A549 (cell line): Measurements from ENCODE around the gene SEMA5A. TPM values are rescaled to one million over a fixed set of nuclear protein-coding genes. Genes with fewer than 3 reads are reported as not detected.

Experiments used
- ATAC-seq, 2 experiments: fragments of 200-7000 bp in 1 of 2; fragments of >200 bp in 1 of 2; cut with Nextera tagmentation in 1 of 2; cut with Tn5 transposase in 1 of 2; 3 replicates each; pipeline versions ENCODE4 v1.8.0 to v1.9.1; 2018 to 2020; ENCODE audit warnings: mild to moderate bottlenecking in 1 of 2, moderate library complexity in 1 of 2
- CTCF ChIA-PET: fragments of 300-600 bp; sonication (Branson Sonifier 250); formaldehyde crosslinking; extraction: SDS; loops from one replicate; lab custom pipeline; 2021; ENCODE audit warnings: antibody characterized with exemption, inconsistent platforms; lab: Yijun Ruan, JAX
- POLR2A ChIA-PET: fragments of 350-600 bp; formaldehyde crosslinking; extraction: SDS; loops from one replicate; lab custom pipeline; 2021; ENCODE audit warnings: antibody characterized with exemption, inconsistent platforms; lab: Yijun Ruan, JAX
- DNase-seq, 2 experiments: peaks; one replicate each; pipeline versions ENCODE4 v3.0.0 to v3.0.0-alpha.2; 2011 to 2016; ENCODE audit warnings: low read depth in 1 of 2, low spot score in 1 of 2
- FAIRE-seq: peaks from 2 replicates; lab custom pipeline; 2011; peaks lifted over from hg19 to GRCh38; lab: Jason Lieb, UNC
- H3K27ac ChIP-seq, 2 experiments: fragments of >200 bp; sonication (Bioruptor Twin); formaldehyde crosslinking; 3 replicates each; pipeline ENCODE4 v1.5.1; 2016 to 2017
- H3K4me1 ChIP-seq: fragments of >200 bp; sonication (Bioruptor Twin); formaldehyde crosslinking; 3 replicates; pipeline ENCODE4 v1.6.1; 2016
- H3K4me2 ChIP-seq: fragments of >200 bp; sonication (Bioruptor Twin); formaldehyde crosslinking; 3 replicates; pipeline ENCODE4 v1.6.1; 2016
- H3K4me3 ChIP-seq: fragments of >200 bp; sonication (Bioruptor Twin); formaldehyde crosslinking; 3 replicates; pipeline ENCODE4 v1.5.1; 2016
- H3K9me3 ChIP-seq: fragments of >200 bp; sonication (Bioruptor Twin); formaldehyde crosslinking; 3 replicates; pipeline ENCODE4 v1.6.1; 2016
- CEBPB ChIP-seq, 2 experiments: fragments of >200 bp in 1 of 2; sonication (Bioruptor Twin) in 1 of 2; formaldehyde crosslinking in 1 of 2; IDR thresholded peaks; 2 replicates each; pipeline ENCODE4 v1.6.1; 2012 to 2016
- CHD2 ChIP-seq: fragments of 150-350 bp; IDR thresholded peaks from 2 replicates; pipeline ENCODE4 v1.6.1; 2014; ENCODE audit warnings: low read length; ENCODE audit not compliant: partially characterized antibody
- CHD4 ChIP-seq: fragments of 200-600 bp; sonication (generic); IDR thresholded peaks from 2 replicates; pipeline ENCODE4 v1.6.1; 2016; ENCODE audit warnings: antibody characterized with exemption, mild to moderate bottlenecking, borderline replicate concordance
- EHF ChIP-seq: fragments of 250-450 bp; sonication (Bioruptor Pico); IDR thresholded peaks from 2 replicates; pipeline ENCODE4 v1.5.0; 2020; ENCODE audit warnings: mild to moderate bottlenecking
- FOSB ChIP-seq: fragments of 250-450 bp; sonication (Bioruptor Pico); IDR thresholded peaks from 2 replicates; pipeline ENCODE4 v1.5.0; 2020; ENCODE audit warnings: mild to moderate bottlenecking, moderate library complexity
- FOSL2 ChIP-seq, 2 experiments: fragments of 450-650 bp in 1 of 2; fragments of >200 bp in 1 of 2; sonication (Bioruptor Twin) in 1 of 2; formaldehyde crosslinking; IDR thresholded peaks; 2 replicates each; pipeline versions ENCODE4 v1.5.0 to v1.6.1; 2016 to 2020; ENCODE audit warnings: mild to moderate bottlenecking in 1 of 2, moderate library complexity in 1 of 2
- GATA3 ChIP-seq: IDR thresholded peaks from 2 replicates; pipeline ENCODE4 v1.6.1; 2012; ENCODE audit warnings: borderline replicate concordance
- HDAC2 ChIP-seq: fragments of 200-600 bp; sonication (generic); IDR thresholded peaks from 2 replicates; pipeline ENCODE4 v1.6.1; 2016
- HEYL ChIP-seq: fragments of 250-450 bp; sonication (Bioruptor Pico); IDR thresholded peaks from 2 replicates; pipeline ENCODE4 v1.8.0; 2021; ENCODE audit warnings: mild to moderate bottlenecking, moderate library complexity
- HOXB13 ChIP-seq: fragments of 250-450 bp; sonication (Bioruptor Pico); IDR thresholded peaks from 2 replicates; pipeline ENCODE4 v1.5.0; 2020; ENCODE audit warnings: low read depth, mild to moderate bottlenecking, moderate library complexity
- JUN ChIP-seq, 2 experiments: fragments of >200 bp; sonication (Bioruptor Twin); formaldehyde crosslinking; IDR thresholded peaks; 2 replicates in 1 of 2; 3 replicates in 1 of 2; pipeline ENCODE4 v1.6.1; 2016 to 2017
- JUNB ChIP-seq: fragments of >200 bp; sonication (Bioruptor Twin); formaldehyde crosslinking; IDR thresholded peaks from 2 replicates; pipeline ENCODE4 v1.6.1; 2016
- MAFK ChIP-seq: fragments of 450-650 bp; IDR thresholded peaks from 2 replicates; pipeline ENCODE4 v1.6.1; 2014; ENCODE audit not compliant: partially characterized antibody
- RARB ChIP-seq: fragments of 250-450 bp; sonication (Bioruptor Pico); IDR thresholded peaks from 2 replicates; pipeline ENCODE4 v1.8.0; 2021; ENCODE audit warnings: mild to moderate bottlenecking, moderate library complexity
- RNF2 ChIP-seq: fragments of 200-600 bp; sonication (generic); IDR thresholded peaks from 2 replicates; pipeline ENCODE4 v1.6.1; 2016; ENCODE audit warnings: low read depth, mild to moderate bottlenecking, antibody characterized with exemption, moderate library complexity, borderline replicate concordance
- SMC3 ChIP-seq: fragments of >200 bp; sonication (Bioruptor Twin); formaldehyde crosslinking; IDR thresholded peaks from 3 replicates; pipeline ENCODE4 v1.6.1; 2018; ENCODE audit warnings: inconsistent platforms
- ZC3H11A ChIP-seq: fragments of 450-650 bp; IDR thresholded peaks from 2 replicates; pipeline ENCODE4 v1.6.1; 2014; ENCODE audit warnings: antibody characterized with exemption, mild to moderate bottlenecking
- ZSCAN20 ChIP-seq: fragments of 250-450 bp; sonication (Bioruptor Pico); IDR thresholded peaks from 2 replicates; pipeline ENCODE4 v1.8.0; 2022; ENCODE audit warnings: mild to moderate bottlenecking, moderate library complexity
- WGBS: methylation state at CpG from one replicate; pipeline ENCODE4 v1.1.6; 2017; ENCODE audit errors: missing lambda C conversion rate; 5-methylcytosine and 5-hydroxymethylcytosine counted together
- polyA plus RNA-seq, 4 experiments: library from polyadenylated mRNA; depleted of rRNA in 3 of 4; stranded (reverse); fragments of >200 nt; fragmentation: RNase III in 1 of 4; extraction: RNeasy Plus Mini Kit Qiagen cat#74134 plus additional on column Dnase treatment in 1 of 4; gene quantifications; 2 replicates in 3 of 4; 3 replicates in 1 of 4; pipeline ENCODE4 v1.2.3, GENCODE V29; 2011 to 2017
- TF ChIP-seq, protein P1 (sequence below): IDR thresholded peaks from 2 replicates; pipeline ENCODE4 v1.6.1; 2012; ENCODE audit warnings: low read depth, borderline replicate concordance
- TF ChIP-seq, protein P2 (sequence below): fragments of 250-450 bp; sonication (Bioruptor Pico); IDR thresholded peaks from 2 replicates; pipeline ENCODE4 v1.5.0; 2020; ENCODE audit warnings: low read depth, mild to moderate bottlenecking, moderate library complexity
- TF ChIP-seq, protein P3 (sequence below): IDR thresholded peaks from 2 replicates; pipeline ENCODE4 v1.6.1; 2012
- TF ChIP-seq, protein P4 (sequence below): fragments of 200-600 bp; sonication (generic); IDR thresholded peaks from 2 replicates; pipeline ENCODE4 v1.6.1; 2016; ENCODE audit warnings: antibody characterized with exemption, mild to moderate bottlenecking, moderate library complexity
- TF ChIP-seq, protein P5 (sequence below): fragments of 450-650 bp; IDR thresholded peaks from 2 replicates; pipeline ENCODE4 v1.6.1; 2014; ENCODE audit warnings: antibody characterized with exemption

The SEMA5A gene
- polyA plus RNA-seq, 2 of the 4 experiments (the other 2 are of a cell fraction): not detected

DNA sequence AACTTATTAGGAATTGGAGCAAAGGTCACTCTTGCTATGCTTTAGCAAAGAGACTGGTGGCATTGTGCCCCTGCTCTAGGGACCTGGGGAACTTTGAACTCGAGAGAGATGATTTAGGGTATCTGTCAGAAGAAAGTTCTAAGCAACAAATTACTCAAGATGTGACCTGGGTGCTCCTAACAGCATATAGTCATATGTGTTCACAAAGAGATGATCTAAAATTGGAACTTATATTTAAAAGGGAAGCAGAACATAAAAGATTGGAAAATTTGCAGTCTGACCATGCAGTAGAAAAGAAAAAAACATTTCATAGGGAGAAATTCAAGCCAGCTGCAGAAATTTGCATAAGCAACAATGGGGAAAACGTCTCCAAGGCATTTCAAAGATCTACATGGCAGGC is 68.3 kb downstream of the SEMA5A start (continued):
- no peak for TF ChIP-seq ZSCAN20 (CRISPR knock-in tag)
- TF ChIP-seq, all 56 proteins: peak for 0

DNA sequence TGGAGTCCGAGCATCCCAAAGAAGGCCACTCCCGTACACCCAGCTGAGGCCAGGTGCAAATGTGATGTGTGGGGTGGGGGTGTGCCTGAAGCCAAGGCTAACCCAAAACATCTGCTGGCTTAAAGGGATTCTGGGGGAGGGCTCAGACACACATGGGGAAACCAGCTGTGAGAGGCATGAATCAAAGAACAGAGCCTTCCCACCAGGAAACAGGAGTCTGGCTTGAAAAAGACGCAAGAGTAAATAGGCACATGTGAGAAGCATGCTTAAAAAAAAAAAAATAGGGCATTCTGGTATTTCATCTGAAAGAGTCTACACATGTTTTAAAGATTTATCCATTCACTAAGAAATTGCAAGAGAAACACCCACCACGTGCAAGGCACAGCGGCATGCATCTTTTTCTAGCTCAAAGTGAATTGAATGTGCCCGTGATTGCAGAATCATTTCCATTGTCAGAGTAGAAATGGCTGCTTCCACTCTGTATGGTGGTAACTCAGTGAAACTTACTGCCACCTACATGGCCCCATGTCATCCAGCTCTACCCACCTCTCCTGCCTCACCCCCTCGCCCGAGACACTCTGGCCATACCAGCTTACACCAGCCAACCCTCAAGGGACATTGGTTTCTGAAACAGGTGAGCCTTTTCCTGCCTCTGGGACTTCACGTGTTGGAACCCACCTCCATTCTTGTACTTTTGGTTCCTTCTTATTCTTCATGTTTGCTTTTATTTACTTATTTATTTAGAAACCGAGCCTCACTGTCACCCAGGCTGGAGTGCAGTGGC is 71.5 kb downstream of the SEMA5A start:
- H3K9me3 ChIP-seq: no peaks in the 10 kb centered on the region
- TF ChIP-seq SMC3: no peak
- no peak for TF ChIP-seq JUNB
- TF ChIP-seq, protein P1, sequence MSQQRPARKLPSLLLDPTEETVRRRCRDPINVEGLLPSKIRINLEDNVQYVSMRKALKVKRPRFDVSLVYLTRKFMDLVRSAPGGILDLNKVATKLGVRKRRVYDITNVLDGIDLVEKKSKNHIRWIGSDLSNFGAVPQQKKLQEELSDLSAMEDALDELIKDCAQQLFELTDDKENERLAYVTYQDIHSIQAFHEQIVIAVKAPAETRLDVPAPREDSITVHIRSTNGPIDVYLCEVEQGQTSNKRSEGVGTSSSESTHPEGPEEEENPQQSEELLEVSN: no peak
- no peak for TF ChIP-seq ZSCAN20 (CRISPR knock-in tag)
- no peak for TF ChIP-seq RARB (CRISPR knock-in tag)
- TF ChIP-seq, protein P2, sequence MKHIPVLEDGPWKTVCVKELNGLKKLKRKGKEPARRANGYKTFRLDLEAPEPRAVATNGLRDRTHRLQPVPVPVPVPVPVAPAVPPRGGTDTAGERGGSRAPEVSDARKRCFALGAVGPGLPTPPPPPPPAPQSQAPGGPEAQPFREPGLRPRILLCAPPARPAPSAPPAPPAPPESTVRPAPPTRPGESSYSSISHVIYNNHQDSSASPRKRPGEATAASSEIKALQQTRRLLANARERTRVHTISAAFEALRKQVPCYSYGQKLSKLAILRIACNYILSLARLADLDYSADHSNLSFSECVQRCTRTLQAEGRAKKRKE: no peak
- TF ChIP-seq, protein P3, sequence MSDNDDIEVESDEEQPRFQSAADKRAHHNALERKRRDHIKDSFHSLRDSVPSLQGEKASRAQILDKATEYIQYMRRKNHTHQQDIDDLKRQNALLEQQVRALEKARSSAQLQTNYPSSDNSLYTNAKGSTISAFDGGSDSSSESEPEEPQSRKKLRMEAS: no peak
- TF ChIP-seq MAFK: no peak
- TF ChIP-seq, protein P4, sequence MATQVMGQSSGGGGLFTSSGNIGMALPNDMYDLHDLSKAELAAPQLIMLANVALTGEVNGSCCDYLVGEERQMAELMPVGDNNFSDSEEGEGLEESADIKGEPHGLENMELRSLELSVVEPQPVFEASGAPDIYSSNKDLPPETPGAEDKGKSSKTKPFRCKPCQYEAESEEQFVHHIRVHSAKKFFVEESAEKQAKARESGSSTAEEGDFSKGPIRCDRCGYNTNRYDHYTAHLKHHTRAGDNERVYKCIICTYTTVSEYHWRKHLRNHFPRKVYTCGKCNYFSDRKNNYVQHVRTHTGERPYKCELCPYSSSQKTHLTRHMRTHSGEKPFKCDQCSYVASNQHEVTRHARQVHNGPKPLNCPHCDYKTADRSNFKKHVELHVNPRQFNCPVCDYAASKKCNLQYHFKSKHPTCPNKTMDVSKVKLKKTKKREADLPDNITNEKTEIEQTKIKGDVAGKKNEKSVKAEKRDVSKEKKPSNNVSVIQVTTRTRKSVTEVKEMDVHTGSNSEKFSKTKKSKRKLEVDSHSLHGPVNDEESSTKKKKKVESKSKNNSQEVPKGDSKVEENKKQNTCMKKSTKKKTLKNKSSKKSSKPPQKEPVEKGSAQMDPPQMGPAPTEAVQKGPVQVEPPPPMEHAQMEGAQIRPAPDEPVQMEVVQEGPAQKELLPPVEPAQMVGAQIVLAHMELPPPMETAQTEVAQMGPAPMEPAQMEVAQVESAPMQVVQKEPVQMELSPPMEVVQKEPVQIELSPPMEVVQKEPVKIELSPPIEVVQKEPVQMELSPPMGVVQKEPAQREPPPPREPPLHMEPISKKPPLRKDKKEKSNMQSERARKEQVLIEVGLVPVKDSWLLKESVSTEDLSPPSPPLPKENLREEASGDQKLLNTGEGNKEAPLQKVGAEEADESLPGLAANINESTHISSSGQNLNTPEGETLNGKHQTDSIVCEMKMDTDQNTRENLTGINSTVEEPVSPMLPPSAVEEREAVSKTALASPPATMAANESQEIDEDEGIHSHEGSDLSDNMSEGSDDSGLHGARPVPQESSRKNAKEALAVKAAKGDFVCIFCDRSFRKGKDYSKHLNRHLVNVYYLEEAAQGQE: no peak
- TF ChIP-seq EHF (CRISPR knock-in tag): no peak
- no peak overlapping the region for H3K27ac ChIP-seq
- DNase-seq: no peak
- FAIRE-seq: no peak
- H3K4me1 ChIP-seq: no peaks in the 10 kb centered on the region
- ATAC-seq: no peak
- H3K4me3 ChIP-seq: no peak overlapping the region
- ChIA-PET CTCF (interaction anchor here (0.6 kb wide), 1 partner anchor 296 kb away, joined by 3 read pairs; no protein-coding TSS in a partner anchor), POLR2A (no interaction called here)
- no peak overlapping the region for H3K4me2 ChIP-seq
- WGBS: 15% methylated on average over 10 of the region's 10 CpGs

DNA sequence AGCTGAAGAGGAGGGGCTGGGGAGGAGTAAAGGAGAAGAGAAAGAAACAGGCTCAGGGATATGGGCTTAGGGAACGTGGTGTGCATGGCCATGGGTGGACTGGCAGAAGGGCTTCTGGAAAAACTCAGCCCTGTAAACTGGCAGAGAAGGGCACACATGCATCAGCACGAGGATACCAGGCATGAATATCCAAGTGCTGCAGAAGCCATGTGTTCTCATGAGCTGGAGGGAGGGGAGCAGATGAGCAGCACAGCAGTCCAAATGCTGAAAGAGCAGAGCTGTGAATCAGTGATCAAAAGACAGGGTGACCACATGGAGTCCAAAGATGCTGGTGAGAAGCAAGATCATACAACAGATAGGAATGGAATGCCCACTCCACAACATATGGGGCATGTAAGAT is 72.3 kb downstream of the SEMA5A start:
- 5% methylated on average over 2 of the region's 2 CpGs for WGBS
- POLR2A ChIA-PET: no interaction called here
- Histone ChIP-seq H3K27ac (no peak overlapping the region), H3K4me3 (no peak overlapping the region), H3K9me3 (no peaks in the 10 kb centered on the region), H3K4me1 (no peaks in the 10 kb centered on the region), H3K4me2 (no peak overlapping the region)
- no peak for TF ChIP-seq FOSB (CRISPR knock-in tag)
- TF ChIP-seq EHF (CRISPR knock-in tag): no peak
- no peak for TF ChIP-seq ZSCAN20 (CRISPR knock-in tag)
- no peak for TF ChIP-seq MAFK
- no peak for TF ChIP-seq HOXB13 (CRISPR knock-in tag)
- TF ChIP-seq, protein P5, sequence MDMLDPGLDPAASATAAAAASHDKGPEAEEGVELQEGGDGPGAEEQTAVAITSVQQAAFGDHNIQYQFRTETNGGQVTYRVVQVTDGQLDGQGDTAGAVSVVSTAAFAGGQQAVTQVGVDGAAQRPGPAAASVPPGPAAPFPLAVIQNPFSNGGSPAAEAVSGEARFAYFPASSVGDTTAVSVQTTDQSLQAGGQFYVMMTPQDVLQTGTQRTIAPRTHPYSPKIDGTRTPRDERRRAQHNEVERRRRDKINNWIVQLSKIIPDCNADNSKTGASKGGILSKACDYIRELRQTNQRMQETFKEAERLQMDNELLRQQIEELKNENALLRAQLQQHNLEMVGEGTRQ: no peak
- TF ChIP-seq GATA3: no peak
- no peak for TF ChIP-seq JUN (IDR thresholded peaks at IDR 0.05)
- TF ChIP-seq HEYL (CRISPR knock-in tag): no peak
- no peak for TF ChIP-seq RNF2
- TF ChIP-seq CHD4: no peak
- no peak for TF ChIP-seq FOSL2 (IDR thresholded peaks at IDR 0.05)
- no peak for TF ChIP-seq FOSL2 (CRISPR knock-in tag; IDR thresholded peaks at IDR 0.05)
- TF ChIP-seq CHD2: no peak
- TF ChIP-seq CEBPB (IDR thresholded peaks at IDR 0.05): no peak
- TF ChIP-seq HDAC2: no peak
- no peak for TF ChIP-seq ZC3H11A
- CTCF ChIA-PET: no interaction called here
- FAIRE-seq: no peak
- no peak for ATAC-seq
- no peak for DNase-seq
